Endothelial cell of umbilical vein (primary cell): ENCODE measurements around the gene MAP4K5. TPM values are rescaled to one million over a fixed set of nuclear protein-coding genes. Genes with fewer than 3 reads are reported as not detected.

Source experiments
- BruUV-seq: library from RNA; stranded (reverse); fragments of 400-500 nt; replicated peaks from 2 replicates; lab custom pipeline; 2021; lab: Mats Ljungman, UMichigan
- CTCF ChIA-PET: fragments of 300-600, 350-600 bp; sonication (Branson Sonifier 250); formaldehyde crosslinking; loops from one replicate; lab custom pipeline; 2021; ENCODE audit warnings: antibody characterized with exemption, inconsistent platforms; lab: Charles Lee
- POLR2A ChIA-PET: fragments of 300-600, 350-600 bp; sonication (Branson Sonifier 250); formaldehyde crosslinking; loops from one replicate; lab custom pipeline; 2021; ENCODE audit warnings: antibody characterized with exemption, inconsistent platforms; lab: Charles Lee
- DNase-seq: peaks from one replicate; pipeline ENCODE4 v3.0.0-alpha.2; 2011; ENCODE audit warnings: low read depth, low spot score
- FAIRE-seq: peaks from 2 replicates; lab custom pipeline; 2011; peaks lifted over from hg19 to GRCh38; lab: Jason Lieb, UNC
- H2AFZ ChIP-seq: 2 replicates; pipeline ENCODE4 v1.6.0; 2012; ENCODE audit warnings: low read depth, low read length, control low read depth, inconsistent platforms
- H3K27ac ChIP-seq: 2 replicates; pipeline ENCODE4 v1.5.1; 2011; ENCODE audit warnings: low read depth, mild to moderate bottlenecking, control low read depth, low read length, moderate library complexity; ENCODE audit not compliant: insufficient read depth
- H3K27me3 ChIP-seq, 2 experiments: 2 replicates each; pipeline versions ENCODE4 v1.6.0 to v1.6.1; 2011; ENCODE audit warnings: low read length in 2 of 2, mixed read lengths in 1 of 2; ENCODE audit not compliant: control insufficient read depth in 2 of 2, insufficient read depth in 2 of 2
- H3K36me3 ChIP-seq, 2 experiments: 2 replicates in 1 of 2; 3 replicates in 1 of 2; pipeline ENCODE4 v1.5.1; 2011; ENCODE audit warnings: low read length in 2 of 2, mild to moderate bottlenecking in 1 of 2, moderate library complexity in 1 of 2; ENCODE audit not compliant: control insufficient read depth in 2 of 2, insufficient read depth in 2 of 2; ENCODE audit errors: extremely low read depth in 1 of 2
- H3K4me1 ChIP-seq: 3 replicates; pipeline ENCODE4 v1.5.1; 2011; ENCODE audit warnings: mild to moderate bottlenecking, low read length; ENCODE audit not compliant: control insufficient read depth, insufficient read depth; ENCODE audit errors: extremely low read depth
- H3K4me2 ChIP-seq: 2 replicates; pipeline ENCODE4 v1.6.1; 2011; ENCODE audit warnings: low read length, control low read depth, mixed read lengths; ENCODE audit not compliant: insufficient read depth
- H3K4me3 ChIP-seq, 3 experiments: fragments of 200-600 bp in 1 of 3; sonication (generic), shearing (Covaris generic) in 1 of 3; replicated peaks in 1 of 3; 2 replicates each; pipeline ENCODE4 v1.5.1; 2011 to 2016; ENCODE audit warnings: control low read depth in 3 of 3, low read length in 3 of 3, mild to moderate bottlenecking in 2 of 3, inconsistent platforms in 1 of 3, low read depth in 1 of 3, moderate library complexity in 1 of 3; ENCODE audit not compliant: insufficient read depth in 1 of 3
- H3K79me2 ChIP-seq: 2 replicates; pipeline ENCODE4 v1.6.0; 2012; ENCODE audit warnings: low read length, inconsistent platforms; ENCODE audit not compliant: control insufficient read depth, insufficient read depth
- H3K9ac ChIP-seq: replicated peaks from 2 replicates; pipeline ENCODE3; 2011; ENCODE audit warnings: low read length, control low read depth; ENCODE audit not compliant: insufficient read depth; ENCODE audit errors: extremely low read depth
- H3K9me1 ChIP-seq: replicated peaks from 3 replicates; pipeline ENCODE4 v1.6.0; 2011; ENCODE audit warnings: mild to moderate bottlenecking, low read length; ENCODE audit not compliant: control insufficient read depth, insufficient read depth; ENCODE audit errors: extremely low read depth
- H3K9me3 ChIP-seq: replicated peaks from 2 replicates; pipeline ENCODE4 v1.5.1; 2012; ENCODE audit warnings: low read length, inconsistent platforms; ENCODE audit not compliant: control insufficient read depth, insufficient read depth
- H4K20me1 ChIP-seq: replicated peaks from 2 replicates; pipeline ENCODE3; 2011; ENCODE audit warnings: mild to moderate bottlenecking, low read length; ENCODE audit not compliant: control insufficient read depth, insufficient read depth; ENCODE audit errors: extremely low read depth
- EZH2 ChIP-seq: IDR thresholded peaks from 2 replicates; pipeline ENCODE4 v1.6.1; 2012; ENCODE audit warnings: borderline replicate concordance, low read depth, mild to moderate bottlenecking, moderate library complexity, low read length, inconsistent platforms; ENCODE audit not compliant: severe bottlenecking
- GATA2 ChIP-seq: IDR thresholded peaks from 2 replicates; pipeline ENCODE4 v1.7.0; 2011; ENCODE audit warnings: low read depth, mild to moderate bottlenecking, moderate library complexity, mixed read lengths, low read length; ENCODE audit not compliant: insufficient read length, insufficient read depth
- JUN ChIP-seq: IDR thresholded peaks from 2 replicates; pipeline ENCODE4 v1.6.1; 2011; ENCODE audit warnings: borderline replicate concordance, low read depth; ENCODE audit not compliant: insufficient read length, insufficient read depth
- POLR2AphosphoS5 ChIP-seq: IDR thresholded peaks from 2 replicates; pipeline ENCODE4 v1.6.1; 2012; ENCODE audit warnings: low read depth, mild to moderate bottlenecking, control low read depth, low read length, moderate library complexity; ENCODE audit not compliant: insufficient read depth
- dilution Hi-C: fragments of 300-500 bp; cut with MboI; formaldehyde crosslinking; loops from one replicate; pipeline ENCODE4 v1.15.0; 2019; ENCODE audit warnings: low sequenced_read_pairs; ENCODE audit not compliant: extremely low pct_ligation_motif_present
- intact Hi-C: fragments of 100-400 bp; cut with micrococcal nuclease; formaldehyde crosslinking; loops from one replicate; pipeline ENCODE4 v1.10.0; 2022
- polyA plus RNA-seq, 4 experiments: library from polyadenylated mRNA; depleted of rRNA in 3 of 4; stranded (reverse) in 3 of 4; unstranded in 1 of 4; fragments of >200 nt; gene quantifications; 2 replicates each; pipeline versions ENCODE4 v1.2.1 to v1.2.3, GENCODE V29; 2011 to 2012; ENCODE audit warnings: missing spikeins in 1 of 4
- total RNA-seq: library from RNA; stranded (reverse); gene quantifications from 2 replicates; pipeline ENCODE4 v1.2.3, GENCODE V29; 2021

Gene MAP4K5
- total and polyA plus RNA-seq, 2 donors (not counting 3 experiments of a cell fraction or from before 2014, with no cell fraction given), result 17.4 to 73.7 TPM

GRCh38 chr14:50550294-50550693, 17.9 kb upstream of the MAP4K5 start:
- Histone ChIP-seq H2AFZ (no peak overlapping the region), H3K79me2 (no peaks in the 10 kb centered on the region), H3K9me3 (no peaks in the 10 kb centered on the region), H3K9ac (no peak overlapping the region), H4K20me1 (no peaks in the 10 kb centered on the region), H3K9me1 (no peaks in the 10 kb centered on the region), H3K4me2 (no peak overlapping the region), H3K27ac (no peak overlapping the region), H3K4me1 (no peaks in the 10 kb centered on the region), H3K36me3 (no peaks in the 10 kb centered on the region), H3K4me3 (no peak overlapping the region), H3K27me3 (peaks cover 12 to 18% of the 10 kb centered on the region in 2 experiments)
- dilution Hi-C loops, result loop anchor here (25.0 kb wide), 1 partner anchor 162 kb away; no protein-coding TSS in a partner anchor
- intact Hi-C loops, result no loop called here
- POLR2A ChIA-PET, result no interaction called here
- DNase-seq, result no peak
- no peak for TF ChIP-seq GATA2
- CTCF ChIA-PET, result interaction anchor here (1.0 kb wide), 1 partner anchor 310 kb away, joined by 3 read pairs; no protein-coding TSS in a partner anchor
- FAIRE-seq, result no peak
- no TSS peak for BruUV-seq

- Histone ChIP-seq H3K4me2 (no peak overlapping the region), H3K9me3 (no peaks in the 10 kb centered on the region), H3K27me3 (peaks cover 0 to 9% of the 10 kb centered on the region in 2 experiments), H3K27ac (no peak overlapping the region), H2AFZ (no peak overlapping the region), H3K79me2 (no peaks in the 10 kb centered on the region), H3K4me3 (no peak overlapping the region), H3K4me1 (no peaks in the 10 kb centered on the region), H4K20me1 (no peaks in the 10 kb centered on the region), H3K36me3 (no peaks in the 10 kb centered on the region), H3K9me1 (no peaks in the 10 kb centered on the region), H3K9ac (no peak overlapping the region)
- no TSS peak for BruUV-seq
- ChIA-PET CTCF (interaction anchor here (0.7 to 2.2 kb wide), 5 partner anchors 14 to 315 kb away, joined by 4 to 10 read pairs (median 4); partner anchors contain the start of gene ATL1), POLR2A (no interaction called here)
- intact Hi-C loops (no loop called here), dilution Hi-C loops (no loop called here)
- TF ChIP-seq EZH2 (no peak), GATA2 (no peak), JUN (peak; percentile 30), POLR2AphosphoS5 (no peak)
- DNase-seq, result no peak
- FAIRE-seq, result no peak
Observed at GRCh38 chr14:50545618-50546017, 13.2 kb upstream of the MAP4K5 start.
